HG03159 (cell line): ENCODE measurements around the gene FBL.

Source experiments
- ATAC-seq: cut with Tn5 transposase; IDR thresholded peaks from one replicate; pipeline ENCODE4 v1.9.1; 2021; ENCODE audit warnings: mild to moderate bottlenecking, moderate library complexity; ENCODE audit not compliant: unreplicated experiment

FBL gene

DNA sequence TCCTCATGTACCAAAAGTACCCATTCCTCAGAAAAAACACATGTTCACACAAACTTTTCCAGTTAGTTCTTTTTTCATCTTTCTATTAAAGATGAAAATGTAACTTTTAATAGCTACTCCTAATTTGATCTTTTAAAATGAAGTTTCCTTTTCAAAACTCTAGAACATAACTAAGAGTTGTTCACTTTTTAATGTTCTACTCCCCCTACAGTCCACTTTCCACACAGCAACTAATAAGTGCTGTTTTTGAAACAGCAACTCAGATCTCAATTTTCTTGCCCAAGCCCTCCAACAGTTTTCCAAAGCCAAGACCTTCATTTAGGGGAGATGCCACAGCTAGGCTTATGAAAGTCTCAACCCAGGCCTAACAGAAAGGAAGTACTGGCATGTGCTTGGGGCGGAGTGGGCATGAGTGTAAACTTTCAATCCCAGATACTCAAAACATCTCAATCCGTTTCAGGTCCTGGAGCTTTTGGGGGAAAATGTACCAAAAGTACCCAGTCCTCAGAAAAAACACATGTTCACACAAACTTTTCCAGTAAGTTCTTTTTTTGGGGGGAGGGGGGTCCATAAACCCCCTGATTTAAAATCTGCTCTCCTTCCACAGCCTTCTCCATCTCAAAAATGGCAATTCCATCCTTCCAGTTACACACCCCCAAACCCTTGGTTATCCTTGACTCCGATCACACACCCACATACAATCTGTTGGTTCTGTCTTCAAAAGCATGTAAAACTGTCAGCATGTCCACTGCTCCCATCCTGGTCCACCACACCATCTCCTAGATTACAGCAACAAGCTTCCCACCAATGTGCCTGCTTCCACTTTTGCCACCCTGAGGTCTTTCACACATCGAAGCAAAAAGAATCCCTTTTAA is 2.0 kb downstream of the FBL start:
- no peak for ATAC-seq

- no peak for ATAC-seq
These were observed 3.3 kb downstream of the FBL start for GRCh38 chr19:39842693-39843435.

DNA sequence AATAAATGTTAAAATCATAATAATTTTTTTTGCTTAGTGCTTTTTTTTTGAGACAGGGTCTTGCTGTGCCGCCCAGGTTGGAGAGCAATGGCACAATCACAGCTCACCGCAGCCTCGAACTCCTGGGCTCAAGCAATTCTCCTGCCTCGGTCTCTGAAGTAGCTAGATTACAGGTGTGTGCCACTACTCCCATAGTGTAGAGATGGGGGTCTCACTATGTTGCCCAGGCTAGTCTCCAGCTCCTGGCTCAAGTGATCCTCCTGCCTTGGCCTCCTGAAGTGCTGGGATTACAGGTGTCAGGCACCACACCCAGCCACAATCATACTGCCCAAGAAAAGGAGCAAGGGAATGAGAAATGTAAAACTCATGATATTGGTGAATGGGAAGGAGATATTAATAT is 5.1 kb downstream of the FBL start:
- no peak for ATAC-seq

DNA sequence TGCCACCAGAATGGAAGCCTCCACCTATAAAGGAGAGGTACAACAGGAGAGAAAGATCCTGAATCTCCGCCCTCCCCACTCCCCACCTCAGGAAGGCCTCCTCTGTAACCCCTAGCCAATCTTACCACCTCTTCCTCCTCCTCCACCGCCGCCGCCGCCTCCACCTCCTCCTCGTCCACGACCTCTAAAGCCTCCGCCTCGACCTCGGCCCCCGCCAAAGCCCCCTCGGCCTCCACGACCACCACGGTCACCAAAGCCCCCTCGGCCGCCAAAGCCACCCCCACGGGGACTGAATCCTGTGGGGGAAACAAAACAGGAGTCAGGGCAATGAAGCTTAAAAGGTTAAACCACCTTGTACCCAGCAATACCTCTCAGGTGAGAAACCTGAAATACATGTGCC is 5.7 kb downstream of the FBL start:
- no peak for ATAC-seq

DNA sequence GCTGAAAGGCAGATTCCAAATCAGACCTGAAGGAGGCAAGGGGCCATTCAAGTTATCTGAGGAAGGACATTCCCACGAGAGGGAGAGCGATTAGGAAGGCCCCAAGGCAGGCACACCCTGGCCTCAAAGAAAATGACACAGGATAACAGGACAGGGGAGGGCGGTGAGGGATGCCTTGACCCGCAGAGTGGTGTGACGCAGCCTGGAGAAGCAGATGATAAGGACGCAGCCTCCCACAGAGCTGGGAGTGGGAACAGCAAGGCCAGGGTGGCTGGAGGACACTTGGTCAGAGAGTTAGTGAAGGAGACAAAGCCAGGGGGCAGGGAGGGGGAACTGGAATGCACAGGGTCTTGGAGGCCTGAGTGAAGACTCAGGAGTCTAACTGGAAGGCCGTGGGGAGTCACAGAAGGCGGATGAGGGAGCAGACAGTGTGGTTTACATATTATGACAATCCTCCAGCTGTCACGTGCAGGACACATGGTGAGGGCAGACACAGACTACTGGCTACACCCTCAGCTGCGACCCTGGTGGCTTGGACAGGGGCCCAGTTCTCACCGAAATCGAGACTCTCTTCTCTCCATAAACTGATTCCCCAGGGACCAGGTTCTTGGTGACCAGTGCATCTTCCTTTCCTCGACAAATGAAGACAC is 6.4 kb downstream of the FBL start:
- no peak for ATAC-seq

DNA sequence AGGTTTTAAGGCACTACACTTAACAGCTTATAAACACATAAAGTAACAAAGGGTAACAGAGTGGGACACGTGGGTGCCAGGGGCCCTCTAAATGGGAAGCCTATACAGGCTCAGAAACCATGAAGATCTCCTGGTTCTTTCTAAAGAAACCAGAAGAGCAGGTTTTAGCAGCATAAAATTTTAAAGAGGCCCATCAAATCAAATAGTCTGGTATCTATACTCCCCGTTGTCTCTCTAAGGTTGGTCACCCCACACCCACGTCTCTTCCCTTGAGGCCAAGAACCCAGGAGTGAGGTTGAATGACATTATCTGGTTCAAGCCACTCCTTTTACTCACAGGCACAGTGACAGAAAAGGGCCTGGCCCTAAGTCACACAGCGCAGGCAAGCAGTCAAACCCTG is 7.6 kb downstream of the FBL start:
- ATAC-seq: no peak

- ATAC-seq: no peak
These were observed 8.2 kb downstream of the FBL start for GRCh38 chr19:39837978-39838377.

GRCh38 chr19:39834287-39834841 is 11.8 kb downstream of the FBL start:
- ATAC-seq: no peak

- peak; percentile 88 for ATAC-seq
These were observed 12.5 kb downstream of the FBL start, which contains the start of gene DYRK1B for GRCh38 chr19:39833464-39834286. Gene DYRK1B (minus strand): TSS chr19:39834162. CDS start chr19:39831867, 2,295 bp downstream.

DNA sequence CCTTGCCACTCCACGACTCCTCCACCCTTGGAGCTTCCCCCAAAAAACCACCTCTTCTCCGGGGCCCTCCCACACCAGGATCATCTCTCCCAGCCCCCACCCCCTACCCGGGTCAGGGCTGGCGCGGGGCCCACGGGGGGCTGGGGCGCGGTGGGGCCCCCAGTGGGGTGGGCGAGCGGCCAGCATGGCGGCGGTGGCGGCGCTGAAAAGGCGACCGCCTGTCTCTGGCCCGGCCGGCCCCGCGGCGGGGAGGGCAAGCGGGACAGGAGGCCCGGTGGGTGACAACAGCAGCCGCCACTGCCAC is 13.1 kb downstream of the FBL start:
- no peak for ATAC-seq

GRCh38 chr19:39832341-39833083 is 13.7 kb downstream of the FBL start:
- ATAC-seq: no peak

- no peak for ATAC-seq
These were observed 14.5 kb downstream of the FBL start for GRCh38 chr19:39831679-39832078.

GRCh38 chr19:39830847-39831246 is 15.3 kb downstream of the FBL start:
- no peak for ATAC-seq

DNA sequence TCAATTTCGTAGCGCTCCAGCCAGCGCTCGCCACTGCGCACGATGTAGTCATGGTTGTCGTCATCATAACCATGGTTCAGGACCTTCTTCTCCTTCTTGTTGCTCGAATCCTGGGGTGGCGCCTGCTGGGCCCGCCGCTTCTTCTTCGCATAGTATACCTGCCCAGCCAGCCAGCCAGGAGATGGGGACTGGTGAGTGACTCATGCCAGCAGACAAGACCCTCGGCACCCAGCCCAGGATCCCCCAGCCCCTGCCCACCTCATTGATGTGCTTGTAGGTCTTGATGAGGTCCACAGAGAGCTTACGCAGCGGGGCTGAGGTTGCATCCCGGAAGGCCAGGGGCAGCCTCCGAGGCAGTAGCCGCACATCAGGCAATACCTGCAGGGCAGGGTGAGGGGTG is 15.8 kb downstream of the FBL start:
- no peak for ATAC-seq

- no peak for ATAC-seq
These were observed 16.4 kb downstream of the FBL start for GRCh38 chr19:39829702-39830275.

- ATAC-seq: no peak
These were observed 17.5 kb downstream of the FBL start for GRCh38 chr19:39828654-39829032.

DNA sequence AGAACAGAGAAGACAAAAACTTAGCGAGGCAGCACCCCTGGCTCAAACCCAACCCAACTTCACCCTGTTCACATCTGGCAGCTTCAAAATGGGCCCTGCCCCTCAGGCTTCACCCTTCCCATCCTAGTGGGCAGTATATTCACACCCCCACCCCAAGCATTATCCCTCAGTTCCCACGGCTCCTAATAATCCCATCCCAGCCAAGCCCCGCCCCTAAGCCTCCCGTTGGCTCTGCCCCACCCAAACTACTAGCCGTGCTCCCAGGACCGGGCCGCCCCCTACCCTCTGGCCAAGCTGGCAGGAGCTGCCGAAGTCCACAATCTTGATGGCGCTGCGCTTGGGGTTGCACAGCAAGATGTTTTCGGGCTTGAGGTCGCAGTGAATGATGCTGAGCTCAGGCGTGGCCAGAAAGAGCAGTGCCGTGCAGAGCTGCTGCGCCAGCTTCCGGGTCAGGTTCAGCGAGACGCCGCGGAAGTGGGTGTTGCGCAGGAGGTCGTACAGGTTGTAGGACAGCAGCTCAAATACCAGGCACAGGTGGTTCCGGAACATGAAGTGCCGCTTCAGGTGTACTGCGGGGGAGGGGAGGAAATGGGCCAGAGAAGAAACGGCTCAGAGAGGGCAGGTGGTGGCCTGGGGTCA is 18.0 kb downstream of the FBL start:
- ATAC-seq: no peak

- no peak for ATAC-seq
These were observed 19.0 kb downstream of the FBL start for GRCh38 chr19:39827216-39827615.

- no peak for ATAC-seq
These were observed 19.8 kb downstream of the FBL start for GRCh38 chr19:39826311-39826945.
